ENCODE results near the gene CLK2.

Gene CLK2

GRCh38 chr1:155318082-155318481 is 44.8 kb upstream of the CLK2 start:
- DNase-seq, result no peak
- Histone ChIP-seq H3F3A (ENCODE audit: insufficient read depth, low read length) (peaks cover 33% of the 10 kb centered on the region), H3K4me3 (ENCODE audit: low read length) (no peak overlapping the region), H3K9ac (ENCODE audit: low read length) (no peak overlapping the region), H3K27me3 (replicated peaks; ENCODE audit: insufficient read depth, low read length) (no peaks in the 10 kb centered on the region), H2AFZ (ENCODE audit: low read length) (no peak overlapping the region), H3K4me2 (ENCODE audit: low read depth, low read length) (no peak overlapping the region), H3K4me1 (ENCODE audit: low read length) (no peaks in the 10 kb centered on the region), H3K27ac (ENCODE audit: low read length) (no peak overlapping the region), H3K9me3 (replicated peaks; ENCODE audit: insufficient read depth, low read length) (no peaks in the 10 kb centered on the region), H3K79me2 (ENCODE audit: low read length) (peaks cover 4% of the 10 kb centered on the region), H3K9me2 (replicated peaks; ENCODE audit: insufficient read depth, low read length) (no peaks in the 10 kb centered on the region), H4K20me1 (ENCODE audit: insufficient read depth, low read length) (no peaks in the 10 kb centered on the region), H3K36me3 (replicated peaks; ENCODE audit: insufficient read depth, low read length) (peaks cover 7% of the 10 kb centered on the region)
- TF ChIP-seq EZH2 (optimal IDR thresholded peaks at IDR 0.05; ENCODE audit: low read depth, low read length) (no peak), EZH2phosphoT487 (IDR thresholded peaks at IDR 0.05; ENCODE audit: low read length) (no peak)
- TF ChIP-seq, protein P1, sequence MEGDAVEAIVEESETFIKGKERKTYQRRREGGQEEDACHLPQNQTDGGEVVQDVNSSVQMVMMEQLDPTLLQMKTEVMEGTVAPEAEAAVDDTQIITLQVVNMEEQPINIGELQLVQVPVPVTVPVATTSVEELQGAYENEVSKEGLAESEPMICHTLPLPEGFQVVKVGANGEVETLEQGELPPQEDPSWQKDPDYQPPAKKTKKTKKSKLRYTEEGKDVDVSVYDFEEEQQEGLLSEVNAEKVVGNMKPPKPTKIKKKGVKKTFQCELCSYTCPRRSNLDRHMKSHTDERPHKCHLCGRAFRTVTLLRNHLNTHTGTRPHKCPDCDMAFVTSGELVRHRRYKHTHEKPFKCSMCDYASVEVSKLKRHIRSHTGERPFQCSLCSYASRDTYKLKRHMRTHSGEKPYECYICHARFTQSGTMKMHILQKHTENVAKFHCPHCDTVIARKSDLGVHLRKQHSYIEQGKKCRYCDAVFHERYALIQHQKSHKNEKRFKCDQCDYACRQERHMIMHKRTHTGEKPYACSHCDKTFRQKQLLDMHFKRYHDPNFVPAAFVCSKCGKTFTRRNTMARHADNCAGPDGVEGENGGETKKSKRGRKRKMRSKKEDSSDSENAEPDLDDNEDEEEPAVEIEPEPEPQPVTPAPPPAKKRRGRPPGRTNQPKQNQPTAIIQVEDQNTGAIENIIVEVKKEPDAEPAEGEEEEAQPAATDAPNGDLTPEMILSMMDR (IDR thresholded peaks at IDR 0.05; ENCODE audit: low read length), result no peak

GRCh38 chr1:155316922-155317321 is 43.6 kb upstream of the CLK2 start:
- Histone ChIP-seq H4K20me1 (ENCODE audit: insufficient read depth, low read length) (no peaks in the 10 kb centered on the region), H3K27ac (ENCODE audit: low read length) (no peak overlapping the region), H3K9ac (ENCODE audit: low read length) (no peak overlapping the region), H3K9me2 (replicated peaks; ENCODE audit: insufficient read depth, low read length) (no peaks in the 10 kb centered on the region), H3K79me2 (ENCODE audit: low read length) (peaks cover 14% of the 10 kb centered on the region), H2AFZ (ENCODE audit: low read length) (no peak overlapping the region), H3K27me3 (replicated peaks; ENCODE audit: insufficient read depth, low read length) (no peaks in the 10 kb centered on the region), H3K4me1 (ENCODE audit: low read length) (no peaks in the 10 kb centered on the region), H3K4me3 (ENCODE audit: low read length) (no peak overlapping the region), H3K36me3 (replicated peaks; ENCODE audit: insufficient read depth, low read length) (peaks cover 7% of the 10 kb centered on the region), H3F3A (ENCODE audit: insufficient read depth, low read length) (peaks cover 28% of the 10 kb centered on the region), H3K9me3 (replicated peaks; ENCODE audit: insufficient read depth, low read length) (no peaks in the 10 kb centered on the region), H3K4me2 (ENCODE audit: low read depth, low read length) (no peak overlapping the region)
- no peak for DNase-seq
- TF ChIP-seq EZH2 (optimal IDR thresholded peaks at IDR 0.05; ENCODE audit: low read depth, low read length) (no peak), EZH2phosphoT487 (IDR thresholded peaks at IDR 0.05; ENCODE audit: low read length) (no peak)
- TF ChIP-seq, protein P1 (IDR thresholded peaks at IDR 0.05; ENCODE audit: low read length), result no peak

DNA sequence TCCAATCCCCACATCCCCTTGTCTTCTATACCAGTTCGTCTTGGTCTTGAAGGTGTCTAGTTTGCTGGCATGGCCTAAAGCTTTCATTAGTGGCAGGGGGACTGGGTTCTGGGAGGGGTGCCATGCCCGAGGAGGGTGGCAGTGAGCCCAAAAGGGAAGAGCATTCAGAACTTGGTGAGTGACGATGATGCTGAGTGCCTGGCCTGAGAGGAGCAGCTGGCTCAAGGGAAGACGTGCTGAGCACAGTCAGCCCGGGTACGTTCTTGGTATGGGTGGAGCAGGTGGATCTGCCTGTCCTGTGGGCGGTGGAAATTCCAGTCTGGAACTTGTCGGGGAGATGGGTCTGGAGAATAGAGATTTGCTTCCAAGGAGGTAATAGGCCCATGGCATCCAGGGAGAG is 40.0 kb upstream of the CLK2 start:
- Histone ChIP-seq H4K20me1 (ENCODE audit: insufficient read depth, low read length) (no peaks in the 10 kb centered on the region), H3K36me3 (replicated peaks; ENCODE audit: insufficient read depth, low read length) (peaks cover 3% of the 10 kb centered on the region)

More for the DNA sequence above, 40.0 kb upstream of the CLK2 start:
- H3K79me2 ChIP-seq (ENCODE audit: low read length), result peaks cover 45% of the 10 kb centered on the region
- no peak overlapping the region for H3K4me3 ChIP-seq (ENCODE audit: low read length)
- TF ChIP-seq EZH2phosphoT487 (IDR thresholded peaks at IDR 0.05; ENCODE audit: low read length) (no peak), EZH2 (optimal IDR thresholded peaks at IDR 0.05; ENCODE audit: low read depth, low read length) (no peak)
- TF ChIP-seq, protein P1 (IDR thresholded peaks at IDR 0.05; ENCODE audit: low read length), result no peak
- no peak overlapping the region for H3K9ac ChIP-seq (ENCODE audit: low read length)
- no peaks in the 10 kb centered on the region for H3K27me3 ChIP-seq (replicated peaks; ENCODE audit: insufficient read depth, low read length)
- H3K27ac ChIP-seq (ENCODE audit: low read length), result no peak overlapping the region
- no peaks in the 10 kb centered on the region for H3K9me3 ChIP-seq (replicated peaks; ENCODE audit: insufficient read depth, low read length)
- H3K4me1 ChIP-seq (ENCODE audit: low read length), result peaks cover 3% of the 10 kb centered on the region; the same call in 1 of the 2 replicates
- DNase-seq, result no peak
- no peak overlapping the region for H3K4me2 ChIP-seq (ENCODE audit: low read depth, low read length)
- H3F3A ChIP-seq (ENCODE audit: insufficient read depth, low read length), result peaks cover 10% of the 10 kb centered on the region
- no peak overlapping the region for H2AFZ ChIP-seq (ENCODE audit: low read length)
- no peaks in the 10 kb centered on the region for H3K9me2 ChIP-seq (replicated peaks; ENCODE audit: insufficient read depth, low read length)

Measured in MM.1S (cell line).